GM04504 (cell line): ENCODE results near the gene GRB2.
"Not testable (repeated sequence)": the region's sequence is repeated elsewhere in the genome, so short reads cannot be mapped to it uniquely, and the experiment has no call there.

ENCODE experiments used
- DNase-seq: peaks from one replicate; pipeline ENCODE4 v3.0.0-alpha.2; 2012; ENCODE audit warnings: low read depth

GRB2 gene

GRCh38 chr17:75350706-75351105 lies 54.8 kb downstream of the GRB2 start:
- DNase-seq, result no peak

DNA sequence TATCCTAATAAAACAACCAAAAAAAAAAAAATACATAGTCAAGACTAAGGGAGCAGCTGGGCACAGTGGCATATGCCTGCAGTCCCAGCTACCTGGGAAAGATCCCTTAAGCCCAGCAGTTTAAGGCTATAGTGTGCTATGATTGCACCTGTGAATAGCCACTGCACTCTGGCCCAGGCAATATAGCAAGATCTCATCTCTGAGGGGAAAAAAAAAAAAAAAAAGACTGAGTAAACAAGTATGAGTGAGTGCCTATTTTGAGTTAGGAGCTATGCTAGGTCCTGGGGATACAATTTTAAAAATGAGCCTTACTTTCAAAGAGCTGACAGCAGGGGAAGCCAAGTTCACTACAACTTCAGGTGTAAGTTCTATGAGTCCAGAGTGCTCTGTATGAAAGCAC lies 55.4 kb downstream of the GRB2 start:
- DNase-seq, result no peak

DNA sequence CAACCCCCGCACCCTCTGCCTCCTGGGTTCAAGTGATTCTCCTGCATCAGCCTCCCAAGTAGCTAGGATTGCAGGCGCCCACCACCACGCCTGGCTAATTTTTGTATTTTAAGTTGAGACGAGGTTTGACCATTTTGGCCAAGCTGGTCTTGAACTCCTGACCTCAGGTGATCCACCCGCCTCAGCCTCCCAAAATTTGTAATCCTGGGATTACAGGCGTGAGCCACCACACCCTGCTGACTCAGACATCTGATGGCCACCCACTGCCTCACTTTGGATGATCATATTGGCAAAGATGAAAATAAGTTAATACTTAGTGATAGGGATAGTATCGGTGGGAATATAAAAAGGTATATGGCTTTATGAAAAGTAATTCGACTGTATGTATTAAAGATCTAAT lies 55.9 kb downstream of the GRB2 start:
- DNase-seq, result no peak

DNA sequence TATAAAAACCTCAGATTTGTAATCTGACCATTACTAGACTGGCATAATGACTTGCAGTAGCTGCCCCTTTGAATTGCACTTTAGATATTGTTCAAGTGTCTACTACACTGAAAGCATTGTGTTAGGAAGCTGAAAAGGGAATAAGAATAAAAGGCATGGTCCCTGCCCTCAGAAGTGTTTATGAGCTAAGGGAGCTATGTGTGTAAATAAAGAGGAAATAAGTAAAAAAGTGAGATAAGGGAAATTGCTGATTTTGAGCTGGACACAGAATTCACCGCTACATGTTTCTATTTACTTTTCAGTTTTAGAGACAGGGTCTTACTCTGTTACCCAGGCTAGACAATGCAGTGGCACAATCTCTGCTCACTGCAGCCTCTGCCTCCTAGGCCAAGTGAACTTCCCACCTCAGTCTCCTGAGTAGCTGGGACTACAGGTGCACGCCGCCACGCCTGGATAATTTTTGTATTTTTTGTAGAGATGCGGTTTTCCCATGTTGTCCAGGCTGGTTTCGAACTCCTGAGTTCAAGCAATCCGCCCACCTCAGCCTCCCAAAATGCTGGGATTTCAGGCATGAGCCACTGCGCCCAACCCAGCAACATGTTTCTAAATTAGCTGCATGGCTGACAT lies 57.0 kb downstream of the GRB2 start:
- DNase-seq, result no peak

DNA sequence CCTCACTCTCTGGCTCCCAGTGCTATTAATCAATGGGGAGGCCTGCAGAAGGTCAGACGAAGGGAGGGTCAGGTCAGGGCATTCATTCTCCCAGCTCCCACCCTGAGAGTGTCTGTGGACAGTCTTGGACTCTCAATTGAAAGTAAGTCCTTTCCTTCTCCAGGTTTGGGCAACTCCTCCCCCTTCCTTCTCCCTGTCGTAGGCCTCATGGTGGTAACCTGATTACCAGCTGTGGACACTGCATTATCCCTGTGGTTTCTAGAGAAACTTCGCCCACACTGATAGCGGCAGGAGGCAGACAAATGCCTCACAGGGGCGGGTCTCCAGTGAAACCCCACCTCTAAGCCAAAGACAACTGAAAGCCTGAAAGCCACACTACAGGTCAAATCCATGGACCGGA lies 58.6 kb downstream of the GRB2 start:
- no peak for DNase-seq

DNA sequence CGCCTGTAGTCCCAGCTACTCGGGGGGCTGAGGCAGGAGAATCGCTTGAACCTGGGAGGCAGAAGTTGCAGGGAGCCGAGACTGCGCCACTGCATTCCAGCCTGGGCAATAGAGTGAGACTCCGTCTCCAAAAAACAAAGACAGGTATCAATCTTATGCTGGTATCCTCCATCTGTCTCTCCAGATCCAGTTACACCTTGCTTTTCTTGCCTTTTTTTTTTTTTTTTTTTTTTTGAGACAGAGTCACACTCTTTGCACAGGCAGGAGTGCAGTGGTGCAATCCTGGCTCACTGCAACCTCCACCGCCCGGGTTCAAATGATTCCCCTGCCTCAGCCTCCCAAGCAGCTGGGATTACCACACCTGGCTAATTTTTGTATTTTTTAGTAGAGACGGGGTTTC lies 59.1 kb downstream of the GRB2 start:
- DNase-seq, result not testable (repeated sequence)

GRCh38 chr17:75345514-75346167 lies 59.8 kb downstream of the GRB2 start:
- no peak for DNase-seq

DNA sequence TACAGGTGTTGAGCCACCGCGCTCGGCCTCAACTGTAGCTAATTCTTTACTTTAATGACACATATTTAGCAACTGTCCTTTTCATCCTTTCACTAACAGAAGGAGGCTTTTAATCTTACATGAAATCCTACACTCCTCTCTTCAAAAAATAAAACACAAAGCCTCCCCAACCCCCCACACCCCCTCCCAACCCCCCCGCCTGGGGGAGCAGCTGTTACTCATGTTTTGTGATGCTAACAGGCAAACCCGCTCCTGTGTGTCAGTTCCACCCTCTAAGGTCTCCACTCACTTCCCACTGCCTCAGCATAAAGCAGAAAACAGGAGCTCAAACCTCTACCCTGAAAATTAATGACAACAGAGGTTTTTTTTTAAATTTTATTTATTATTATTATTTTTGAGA lies 60.8 kb downstream of the GRB2 start:
- no peak for DNase-seq

GRCh38 chr17:75342996-75343395 lies 62.5 kb downstream of the GRB2 start:
- DNase-seq, result no peak

- DNase-seq, result no peak
These were observed 63.5 kb downstream of the GRB2 start for GRCh38 chr17:75341784-75342486.

DNA sequence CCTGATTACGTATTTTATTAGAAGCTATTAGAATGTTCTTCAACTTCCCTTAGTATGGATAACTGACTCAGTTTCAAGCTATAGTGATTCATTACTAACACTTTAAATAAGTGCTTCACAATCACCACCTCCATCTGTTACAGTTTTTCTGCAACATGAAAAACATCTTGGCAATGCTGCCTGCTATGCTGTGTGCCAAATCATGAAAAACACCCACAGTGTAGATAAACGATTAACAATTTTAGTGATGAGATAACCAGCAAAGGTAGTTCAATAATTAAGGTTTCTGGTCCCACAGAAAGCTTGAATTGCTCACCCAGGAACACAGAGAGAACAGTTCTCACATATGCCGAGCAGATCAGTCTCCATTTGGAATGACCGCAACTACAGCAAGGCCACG lies 64.8 kb downstream of the GRB2 start:
- DNase-seq, result no peak

GRCh38 chr17:75339971-75340370 lies 65.5 kb downstream of the GRB2 start:
- no peak for DNase-seq

DNA sequence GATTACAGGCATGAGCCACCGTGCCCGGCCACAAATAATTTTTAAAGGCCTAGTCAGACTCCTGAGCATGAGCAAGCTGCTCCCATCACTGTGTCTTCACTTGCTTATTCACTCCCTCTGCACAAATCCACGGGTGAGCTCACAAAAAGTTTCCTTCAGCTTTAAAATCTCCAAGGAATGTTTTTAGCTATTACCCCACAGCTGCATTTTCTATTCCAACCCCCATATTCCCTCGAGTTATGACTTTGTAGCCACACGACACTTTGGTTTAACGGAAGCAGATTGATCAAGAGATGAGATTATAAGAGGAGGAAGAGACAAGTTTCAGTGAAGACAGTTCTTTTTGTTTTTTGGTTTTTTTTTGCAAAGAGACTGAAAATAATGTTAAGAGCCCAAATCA lies 67.1 kb downstream of the GRB2 start:
- DNase-seq, result peak; percentile 38

DNA sequence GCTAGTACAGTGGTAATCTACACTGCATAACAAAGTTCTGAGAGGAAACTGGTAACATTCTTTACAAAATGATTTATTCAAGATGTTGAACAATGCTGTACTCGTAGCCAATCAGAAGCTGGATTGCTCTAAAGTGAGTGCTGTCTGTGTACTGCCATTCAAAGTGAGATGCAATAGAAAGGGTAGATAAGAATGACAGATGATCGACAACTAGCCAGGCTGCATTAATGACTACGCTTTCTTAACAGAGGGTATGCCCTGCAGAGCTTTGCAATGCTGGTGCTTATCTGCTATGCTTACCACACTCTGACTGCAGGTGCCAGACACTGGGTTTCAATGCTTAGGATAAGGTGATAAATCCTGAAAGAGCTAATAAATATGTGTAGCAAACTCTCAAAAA lies 70.2 kb downstream of the GRB2 start:
- no peak for DNase-seq

DNA sequence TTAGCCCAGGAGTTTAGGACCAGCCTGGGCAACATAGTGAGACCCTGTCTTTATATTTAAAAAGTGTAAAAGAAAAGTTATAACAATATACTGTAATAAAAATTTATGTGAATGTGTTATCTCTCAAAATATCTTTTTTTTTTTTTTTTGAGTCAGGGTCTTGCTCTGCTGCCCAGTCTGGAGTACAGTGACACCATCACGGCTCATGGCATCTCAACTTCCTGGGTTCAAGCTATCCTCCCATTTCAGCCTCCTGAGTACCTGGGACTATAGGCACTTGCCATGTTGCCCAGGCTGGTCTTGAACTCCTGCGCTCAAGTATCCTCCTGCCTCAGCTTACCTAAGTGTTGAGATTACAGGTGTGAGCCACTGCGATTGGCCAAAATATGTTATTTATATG lies 70.8 kb downstream of the GRB2 start:
- no peak for DNase-seq

GRCh38 chr17:75331671-75332070 lies 73.8 kb downstream of the GRB2 start:
- no peak for DNase-seq

- DNase-seq, result no peak
These were observed 77.7 kb downstream of the GRB2 start for GRCh38 chr17:75327757-75328156.

DNA sequence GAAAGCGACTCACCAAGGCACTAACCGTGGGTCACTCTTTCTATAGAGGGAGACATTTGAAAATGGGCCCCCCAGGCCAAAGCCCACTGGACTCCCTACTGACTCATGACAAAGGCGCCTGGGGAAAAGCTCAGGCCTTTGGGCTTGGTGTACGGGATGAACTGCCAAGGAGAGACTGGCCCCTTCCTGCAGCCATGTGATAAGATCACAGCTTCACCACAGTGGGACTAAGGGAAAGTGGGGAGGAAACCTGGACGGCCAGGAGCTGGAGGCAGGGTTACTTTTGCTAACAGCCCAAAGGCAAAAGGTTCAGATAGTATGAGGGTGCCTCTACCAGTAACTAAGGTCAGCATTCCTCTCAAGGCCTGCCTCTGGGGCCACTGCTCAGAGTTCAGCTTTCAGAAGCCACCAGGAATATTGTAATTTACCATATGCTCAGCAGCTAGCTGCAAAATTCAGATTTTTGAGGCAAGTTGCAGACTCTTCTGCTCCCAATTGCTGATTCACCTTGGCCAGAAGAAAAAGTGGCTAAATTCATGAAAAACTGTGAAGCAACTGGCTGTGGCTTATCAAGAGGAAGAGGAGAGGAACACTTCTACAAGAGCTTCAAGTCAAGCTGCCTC lies 79.1 kb downstream of the GRB2 start:
- DNase-seq, result no peak

DNA sequence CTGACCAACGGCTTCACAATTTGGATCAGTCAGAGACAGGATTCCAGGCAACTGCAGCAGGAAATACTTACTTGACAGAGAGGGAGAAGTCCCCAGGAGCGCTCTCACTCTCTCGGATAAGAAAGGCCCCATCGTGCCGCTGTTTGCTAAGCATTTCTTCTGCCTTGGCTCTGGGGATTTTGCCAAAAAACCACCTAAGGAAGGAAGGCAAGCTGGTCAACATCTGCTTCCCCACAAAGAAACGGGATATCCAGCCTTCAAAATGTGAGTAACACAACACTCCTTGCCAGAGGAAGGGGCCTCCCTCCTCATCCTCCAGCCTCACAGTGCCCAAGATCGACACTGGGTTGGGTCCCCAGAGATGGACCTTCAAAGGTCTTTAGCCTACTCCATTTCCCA lies 79.7 kb downstream of the GRB2 start:
- DNase-seq, result no peak

DNA sequence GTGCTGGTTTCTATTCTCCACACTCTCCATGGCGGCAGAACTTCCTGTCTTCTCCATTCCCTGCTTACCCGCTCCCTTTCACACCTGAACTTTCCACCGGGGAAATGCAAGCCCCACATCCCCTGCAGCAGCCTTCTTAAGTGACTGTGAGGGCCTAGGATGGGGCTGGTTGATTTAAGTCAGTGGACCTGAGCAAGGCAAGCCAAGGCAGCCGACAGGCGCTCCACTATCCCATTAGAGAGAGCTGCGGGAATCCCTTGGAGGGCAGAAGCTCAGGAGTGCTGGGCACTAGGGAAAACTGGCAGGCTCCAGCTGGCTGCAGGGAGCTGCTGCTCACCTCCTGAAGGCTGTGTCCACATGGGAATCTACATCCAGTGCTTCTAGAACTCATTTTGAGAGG lies 80.1 kb downstream of the GRB2 start:
- DNase-seq, result no peak

- DNase-seq, result no peak
These were observed 84.0 kb downstream of the GRB2 start for GRCh38 chr17:75321506-75321905.

- peak; percentile 22 for DNase-seq
These were observed 85.4 kb downstream of the GRB2 start for GRCh38 chr17:75319904-75320691.
